Smooth muscle cell (in vitro differentiated cells): ENCODE measurements around the gene OR1S2. TPM values are rescaled to one million over a fixed set of nuclear protein-coding genes. Genes with fewer than 3 reads are reported as not detected.
"Not testable (repeated sequence)": the region's sequence is repeated elsewhere in the genome, so short reads cannot be mapped to it uniquely, and the experiment has no call there.

Experiments
- DNase-seq: peaks from one replicate; lab custom pipeline; 2025; ENCODE audit not compliant: unreplicated experiment; lab: John Stamatoyannopoulos, UW
- H2AFZ ChIP-seq: fragments of 200-600 bp; sonication (generic); 2 replicates; pipeline ENCODE4 v1.6.0; 2016; ENCODE audit warnings: antibody characterized with exemption, low read depth, mild to moderate bottlenecking
- H3F3A ChIP-seq: fragments of 200-600 bp; sonication (generic); 2 replicates; pipeline ENCODE4 v1.6.0; 2017; ENCODE audit warnings: antibody characterized with exemption, low read depth
- H3K27ac ChIP-seq: fragments of 200-600 bp; sonication (generic); 2 replicates; pipeline ENCODE4 v1.5.1; 2016; ENCODE audit warnings: low read depth, mild to moderate bottlenecking
- H3K27me3 ChIP-seq: fragments of 200-600 bp; sonication (generic); 2 replicates; pipeline ENCODE4 v1.6.1; 2016; ENCODE audit warnings: low read depth, mild to moderate bottlenecking
- H3K36me3 ChIP-seq: fragments of 200-600 bp; sonication (generic); 2 replicates; pipeline ENCODE4 v1.5.1; 2016; ENCODE audit warnings: low read depth
- H3K4me1 ChIP-seq: fragments of 200-600 bp; sonication (generic); 2 replicates; pipeline ENCODE4 v1.5.1; 2016; ENCODE audit warnings: low read depth
- H3K4me2 ChIP-seq: fragments of 200-600 bp; sonication (generic); 2 replicates; pipeline ENCODE4 v1.6.0; 2016; ENCODE audit warnings: mild to moderate bottlenecking
- H3K4me3 ChIP-seq: fragments of 200-600 bp; sonication (generic); 2 replicates; pipeline ENCODE4 v1.5.1; 2016; ENCODE audit warnings: mild to moderate bottlenecking
- H3K79me2 ChIP-seq: fragments of 200-600 bp; sonication (generic); 2 replicates; pipeline ENCODE4 v1.6.0; 2016; ENCODE audit warnings: low read depth, mild to moderate bottlenecking
- H3K9ac ChIP-seq: fragments of 200-600 bp; sonication (generic); 2 replicates; pipeline ENCODE4 v1.6.0; 2016; ENCODE audit warnings: low read depth
- H3K9me3 ChIP-seq: fragments of 200-600 bp; sonication (generic); replicated peaks from 2 replicates; pipeline ENCODE4 v1.5.1; 2016; ENCODE audit warnings: low read depth
- H4K20me1 ChIP-seq: fragments of 200-600 bp; sonication (generic); 2 replicates; pipeline ENCODE4 v1.6.0; 2016; ENCODE audit warnings: low read depth
- WGBS: methylation state at CpG from one replicate; pipeline ENCODE4 v1.1.7; 2016; ENCODE audit warnings: low lambda C conversion rate; 5-methylcytosine and 5-hydroxymethylcytosine counted together
- polyA plus RNA-seq: library from polyadenylated mRNA; unstranded; fragments of >200 nt; fragmentation: Nextera tagmentation; extraction: Ambion mirVana; gene quantifications from 2 replicates; pipeline ENCODE4 v1.2.1, GENCODE V29; 2016
- total RNA-seq: library from RNA; depleted of rRNA; stranded (reverse); fragments of >200 nt; gene quantifications from 2 replicates; pipeline ENCODE4 v1.2.3, GENCODE V29; 2014
- TF ChIP-seq, protein P1 (sequence below): fragments of 200-600 bp; sonication (generic); IDR thresholded peaks from 2 replicates; pipeline ENCODE4 v1.5.1; 2017; ENCODE audit warnings: borderline replicate concordance, mild to moderate bottlenecking, antibody characterized with exemption; ENCODE audit not compliant: insufficient read depth, poor library complexity, severe bottlenecking

The OR1S2 gene
- total and polyA plus RNA-seq, 2 experiments from 2014 or later, result not detected

DNA sequence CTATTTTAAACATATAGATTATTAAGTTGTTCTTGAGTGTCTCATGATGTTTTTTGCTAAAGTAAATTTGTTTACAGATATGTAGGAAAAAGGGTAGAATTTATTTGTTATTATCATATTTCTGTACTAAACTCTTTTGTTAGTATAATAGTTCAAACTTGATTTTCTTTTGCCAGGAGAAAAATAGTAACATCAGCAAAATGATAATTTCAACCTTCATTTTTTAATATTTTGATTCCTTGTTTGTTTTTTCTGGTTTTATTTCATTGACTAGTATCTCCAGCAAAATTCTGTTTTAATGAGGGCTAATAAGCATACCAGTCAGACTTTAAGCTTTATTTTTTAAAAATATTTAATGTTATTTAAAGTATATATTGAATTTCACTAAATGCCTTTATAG lies 12.5 kb upstream of the OR1S2 start:
- no peaks in the 10 kb centered on the region for H3K4me1 ChIP-seq
- H3K36me3 ChIP-seq, result no peaks in the 10 kb centered on the region
- no peak overlapping the region for H3K9ac ChIP-seq
- H3K9me3 ChIP-seq, result no peaks in the 10 kb centered on the region
- H2AFZ ChIP-seq, result no peak overlapping the region
- no peaks in the 10 kb centered on the region for H4K20me1 ChIP-seq
- H3K4me3 ChIP-seq, result no peak overlapping the region
- H3K27ac ChIP-seq, result no peak overlapping the region
- DNase-seq, result no peak
- H3K79me2 ChIP-seq, result no peaks in the 10 kb centered on the region
- TF ChIP-seq, protein P1, sequence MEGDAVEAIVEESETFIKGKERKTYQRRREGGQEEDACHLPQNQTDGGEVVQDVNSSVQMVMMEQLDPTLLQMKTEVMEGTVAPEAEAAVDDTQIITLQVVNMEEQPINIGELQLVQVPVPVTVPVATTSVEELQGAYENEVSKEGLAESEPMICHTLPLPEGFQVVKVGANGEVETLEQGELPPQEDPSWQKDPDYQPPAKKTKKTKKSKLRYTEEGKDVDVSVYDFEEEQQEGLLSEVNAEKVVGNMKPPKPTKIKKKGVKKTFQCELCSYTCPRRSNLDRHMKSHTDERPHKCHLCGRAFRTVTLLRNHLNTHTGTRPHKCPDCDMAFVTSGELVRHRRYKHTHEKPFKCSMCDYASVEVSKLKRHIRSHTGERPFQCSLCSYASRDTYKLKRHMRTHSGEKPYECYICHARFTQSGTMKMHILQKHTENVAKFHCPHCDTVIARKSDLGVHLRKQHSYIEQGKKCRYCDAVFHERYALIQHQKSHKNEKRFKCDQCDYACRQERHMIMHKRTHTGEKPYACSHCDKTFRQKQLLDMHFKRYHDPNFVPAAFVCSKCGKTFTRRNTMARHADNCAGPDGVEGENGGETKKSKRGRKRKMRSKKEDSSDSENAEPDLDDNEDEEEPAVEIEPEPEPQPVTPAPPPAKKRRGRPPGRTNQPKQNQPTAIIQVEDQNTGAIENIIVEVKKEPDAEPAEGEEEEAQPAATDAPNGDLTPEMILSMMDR, result no peak
- H3K27me3 ChIP-seq, result no peaks in the 10 kb centered on the region
- H3K4me2 ChIP-seq, result no peak overlapping the region
- no peaks in the 10 kb centered on the region for H3F3A ChIP-seq

DNA sequence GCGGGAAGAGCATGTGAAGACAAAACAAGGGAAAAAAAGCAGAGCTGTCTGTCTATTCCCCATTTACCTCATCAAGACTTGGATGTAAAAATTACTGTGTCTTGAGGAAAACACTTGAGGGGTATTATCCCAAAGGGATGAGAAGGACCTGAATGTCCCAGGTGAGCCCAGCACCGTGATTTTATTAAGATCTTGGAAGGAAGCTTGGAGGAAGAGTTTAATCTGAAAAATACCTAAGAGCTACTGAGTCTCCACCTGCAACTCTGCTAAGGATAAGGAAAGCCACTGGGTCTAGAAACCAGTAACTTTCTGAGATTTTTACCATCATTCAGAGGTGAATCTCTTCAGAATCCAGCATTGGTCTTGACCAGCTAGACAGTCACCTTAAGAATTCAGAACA lies 8.5 kb upstream of the OR1S2 start, which contains the start of gene OR1S1:
Gene OR1S1 (plus strand): TSS at position 301 of the 400 bp plus-strand sequence.
- not testable (repeated sequence) for H3K27me3 ChIP-seq

DNA sequence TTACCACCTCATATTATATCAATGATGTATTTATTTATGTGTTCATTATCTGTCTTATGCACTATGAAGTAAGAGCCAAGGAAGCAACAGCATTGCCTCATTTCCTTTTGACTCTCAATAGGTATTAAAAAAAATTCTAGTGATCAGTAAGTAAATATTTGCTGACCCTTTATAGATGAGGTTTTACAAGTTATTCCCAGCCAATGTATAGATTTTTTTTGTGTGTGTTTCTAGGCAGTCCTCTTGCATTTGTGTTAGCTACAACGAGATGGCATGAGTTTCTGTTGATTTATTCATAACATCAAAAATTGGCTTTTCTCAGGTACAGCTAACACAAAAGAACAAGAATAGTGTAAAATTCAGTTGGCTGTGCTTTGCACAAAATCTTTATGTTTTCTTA lies 4.7 kb downstream of the OR1S2 start:
- H4K20me1 ChIP-seq, result no peaks in the 10 kb centered on the region
- H2AFZ ChIP-seq, result no peak overlapping the region
- no peaks in the 10 kb centered on the region for H3K27me3 ChIP-seq
- H3K27ac ChIP-seq, result no peak overlapping the region
- DNase-seq, result no peak
- 71% methylated on average over 1 of the region's 1 CpG for WGBS
- H3K9ac ChIP-seq, result no peak overlapping the region
- no peaks in the 10 kb centered on the region for H3K79me2 ChIP-seq
- TF ChIP-seq, protein P1, result no peak
- H3F3A ChIP-seq, result no peaks in the 10 kb centered on the region
- no peaks in the 10 kb centered on the region for H3K36me3 ChIP-seq
- H3K4me2 ChIP-seq, result no peak overlapping the region
- H3K4me1 ChIP-seq, result no peaks in the 10 kb centered on the region
- no peaks in the 10 kb centered on the region for H3K9me3 ChIP-seq
- H3K4me3 ChIP-seq, result no peak overlapping the region

More for the DNA sequence above, 8.5 kb upstream of the OR1S2 start, which contains the start of gene OR1S1:
- H3K79me2 ChIP-seq, H3K36me3 ChIP-seq, H2AFZ ChIP-seq, H3K9me3 ChIP-seq, H3K4me3 ChIP-seq, DNase-seq, H3K9ac ChIP-seq, H3K27ac ChIP-seq, H3K4me1 ChIP-seq, H3K4me2 ChIP-seq, H4K20me1 ChIP-seq, H3F3A ChIP-seq: not testable (repeated sequence)
- 83% methylated on average over 2 of the region's 2 CpGs for WGBS

DNA sequence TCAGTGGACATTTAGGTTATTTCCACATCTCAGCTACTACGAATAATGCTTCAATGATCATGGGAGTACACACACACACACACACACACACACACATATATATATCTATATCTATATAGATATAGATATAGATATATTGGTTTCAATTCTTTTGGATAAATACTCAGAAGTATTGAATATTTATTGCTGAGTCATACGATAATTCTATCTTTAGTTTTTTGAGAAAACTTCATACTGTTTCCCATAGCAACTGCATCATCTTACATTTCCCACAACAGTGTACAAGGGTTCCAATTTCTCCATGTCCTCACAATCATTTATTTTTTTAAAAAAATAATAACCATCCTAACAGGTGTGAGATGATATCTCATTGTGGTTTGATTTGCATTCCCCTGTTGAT lies 8.0 kb downstream of the OR1S2 start:
- Histone ChIP-seq H3K9ac (no peak overlapping the region), H3K27ac (no peak overlapping the region), H3F3A (no peaks in the 10 kb centered on the region), H3K4me3 (no peak overlapping the region), H3K36me3 (no peaks in the 10 kb centered on the region), H3K4me2 (no peak overlapping the region), H3K27me3 (no peaks in the 10 kb centered on the region), H3K79me2 (no peaks in the 10 kb centered on the region), H3K4me1 (no peaks in the 10 kb centered on the region), H2AFZ (no peak overlapping the region), H3K9me3 (no peaks in the 10 kb centered on the region), H4K20me1 (no peaks in the 10 kb centered on the region)
- no peak for DNase-seq
- 81% methylated on average over 2 of the region's 2 CpGs for WGBS
- TF ChIP-seq, protein P1, result no peak
